Activated T-helper 1 cell treated with anti-CD3 and anti-CD28 coated beads, Interleukin-12 subunit alpha, Interleukin-12 subunit beta, Interleukin-2, Interleukin-4 antibody, amounts not matched to agents 30 ng/mL and 10 ng/mL and 1 ng/mL, durations not matched to agents 14 hours and 24 hours and 36 hours (primary cell): ENCODE data around the gene GTPBP2. TPM values are rescaled to one million over a fixed set of nuclear protein-coding genes. Genes with fewer than 3 reads are reported as not detected.
A peak's percentile ranks its signal among the peaks of the same experiment; 100 is the strongest.
"Not testable (repeated sequence)": the region's sequence is repeated elsewhere in the genome, so short reads cannot be mapped to it uniquely, and the experiment has no call there.

Experiments used
- DNase-seq: peaks from one replicate; pipeline ENCODE4 v3.0.0; 2021; ENCODE audit warnings: low spot score
- H3K27ac Mint-ChIP-seq: one replicate; pipeline ENCODE4 v1.8.0; 2021; ENCODE audit warnings: mild to moderate bottlenecking, mixed read lengths
- H3K27me3 Mint-ChIP-seq: one replicate; pipeline ENCODE4 v1.8.0; 2022; ENCODE audit warnings: mild to moderate bottlenecking, moderate library complexity, mixed read lengths; ENCODE audit not compliant: insufficient read depth
- H3K36me3 Mint-ChIP-seq: one replicate; pipeline ENCODE4 v1.8.0; 2021; ENCODE audit warnings: low read depth, mixed read lengths
- H3K4me1 Mint-ChIP-seq: one replicate; pipeline ENCODE4 v1.8.0; 2021; ENCODE audit warnings: low read depth, mixed read lengths
- H3K4me3 Mint-ChIP-seq: one replicate; pipeline ENCODE4 v1.8.0; 2021; ENCODE audit warnings: mild to moderate bottlenecking, moderate library complexity, mixed read lengths
- H3K9me3 Mint-ChIP-seq: one replicate; pipeline ENCODE4 v1.8.0; 2021; ENCODE audit warnings: mixed read lengths
- intact Hi-C: fragments of 100-400 bp; cut with micrococcal nuclease; formaldehyde crosslinking; loops from one replicate; pipeline ENCODE4 v1.15.1; 2024
- total RNA-seq: library from RNA; stranded (reverse); gene quantifications from 2 replicates; pipeline ENCODE4 v1.2.3, GENCODE V29; 2022

GTPBP2 gene
- total RNA-seq, 1 donor from 2014 or later = 73.0 TPM

GRCh38 chr6:43669050-43669921, 40.2 kb upstream of the GTPBP2 start:
- H3K9me3 Mint-ChIP-seq = no peaks in the 10 kb centered on the region
- H3K27me3 Mint-ChIP-seq = no peaks in the 10 kb centered on the region
- H3K4me3 Mint-ChIP-seq = no peak overlapping the region
- DNase-seq = no peak
- peaks cover 21% of the 10 kb centered on the region for H3K36me3 Mint-ChIP-seq
- intact Hi-C loops = loop anchor here (5.0 kb wide), 1 partner anchor 168 kb away; no protein-coding TSS in a partner anchor
- H3K27ac Mint-ChIP-seq = peak overlapping the region; percentile 79
- H3K4me1 Mint-ChIP-seq = peaks cover 39% of the 10 kb centered on the region

- Mint-ChIP-seq H3K9me3 (no peaks in the 10 kb centered on the region), H3K27me3 (no peaks in the 10 kb centered on the region), H3K4me1 (peaks cover 40% of the 10 kb centered on the region), H3K4me3 (no peak overlapping the region), H3K27ac (peak overlapping the region; percentile 65), H3K36me3 (peaks cover 18% of the 10 kb centered on the region)
- peak; percentile 30 for DNase-seq
- intact Hi-C loops = loop anchor here (5.0 kb wide), 1 partner anchor 169 kb away; no protein-coding TSS in a partner anchor
Observed at GRCh38 chr6:43668151-43669028, 39.3 kb upstream of the GTPBP2 start.

- peak; percentile 66 for DNase-seq
Observed at GRCh38 chr6:43667245-43668150, 38.4 kb upstream of the GTPBP2 start.

GRCh38 chr6:43666196-43666920, 37.3 kb upstream of the GTPBP2 start:
- H3K27me3 Mint-ChIP-seq = no peaks in the 10 kb centered on the region
- H3K4me3 Mint-ChIP-seq = no peak overlapping the region
- H3K9me3 Mint-ChIP-seq = no peaks in the 10 kb centered on the region
- H3K4me1 Mint-ChIP-seq = peaks cover 56% of the 10 kb centered on the region
- DNase-seq = no peak
- intact Hi-C loops = loop anchor here (2.0 to 5.0 kb wide), 2 partner anchors 32 to 171 kb away; partner anchors contain the start of gene MAD2L1BP
- peaks cover 4% of the 10 kb centered on the region for H3K36me3 Mint-ChIP-seq
- H3K27ac Mint-ChIP-seq = no peak overlapping the region

More at GRCh38 chr6:43667245-43668150, 38.4 kb upstream of the GTPBP2 start:
- intact Hi-C loops = loop anchor here (1.0 to 5.0 kb wide), 7 partner anchors 33 to 412 kb away; partner anchors contain the start of gene MAD2L1BP
- H3K4me3 Mint-ChIP-seq = peak overlapping the region; percentile 51
- H3K36me3 Mint-ChIP-seq = peaks cover 12% of the 10 kb centered on the region
- H3K9me3 Mint-ChIP-seq = no peaks in the 10 kb centered on the region
- peaks cover 49% of the 10 kb centered on the region for H3K4me1 Mint-ChIP-seq
- H3K27ac Mint-ChIP-seq = peak overlapping the region; percentile 65
- no peaks in the 10 kb centered on the region for H3K27me3 Mint-ChIP-seq

- intact Hi-C loops = loop anchor here (5.0 kb wide), 1 partner anchor 172 kb away; no protein-coding TSS in a partner anchor
- Mint-ChIP-seq H3K27ac (no peak overlapping the region), H3K9me3 (no peaks in the 10 kb centered on the region), H3K4me3 (no peak overlapping the region), H3K36me3 (peaks cover 4% of the 10 kb centered on the region), H3K4me1 (peaks cover 47% of the 10 kb centered on the region), H3K27me3 (no peaks in the 10 kb centered on the region)
- DNase-seq = no peak
Observed at GRCh38 chr6:43665376-43665775, 36.3 kb upstream of the GTPBP2 start.

- peaks cover 28% of the 10 kb centered on the region for H3K4me1 Mint-ChIP-seq
- H3K27me3 Mint-ChIP-seq = not testable (repeated sequence)
Observed at GRCh38 chr6:43662948-43663347, 33.9 kb upstream of the GTPBP2 start.

GRCh38 chr6:43658161-43658560, 29.1 kb upstream of the GTPBP2 start:
- H3K36me3 Mint-ChIP-seq = no peaks in the 10 kb centered on the region
- peaks cover 8% of the 10 kb centered on the region for H3K27me3 Mint-ChIP-seq
- H3K27ac Mint-ChIP-seq = no peak overlapping the region
- peaks cover 13% of the 10 kb centered on the region for H3K4me1 Mint-ChIP-seq
- no peak overlapping the region for H3K4me3 Mint-ChIP-seq
- H3K9me3 Mint-ChIP-seq = no peaks in the 10 kb centered on the region
- intact Hi-C loops = no loop called here
- DNase-seq = no peak

More at GRCh38 chr6:43662948-43663347, 33.9 kb upstream of the GTPBP2 start:
- DNase-seq, intact Hi-C loops, H3K4me3 Mint-ChIP-seq, H3K9me3 Mint-ChIP-seq, H3K27ac Mint-ChIP-seq, H3K36me3 Mint-ChIP-seq: not testable (repeated sequence)

GRCh38 chr6:43657221-43657802, 28.2 kb upstream of the GTPBP2 start:
- intact Hi-C loops = no loop called here
- no peak overlapping the region for H3K27ac Mint-ChIP-seq
- H3K36me3 Mint-ChIP-seq = no peaks in the 10 kb centered on the region
- H3K27me3 Mint-ChIP-seq = peaks cover 8% of the 10 kb centered on the region
- peaks cover 6% of the 10 kb centered on the region for H3K4me1 Mint-ChIP-seq
- no peak for DNase-seq
- no peaks in the 10 kb centered on the region for H3K9me3 Mint-ChIP-seq
- H3K4me3 Mint-ChIP-seq = no peak overlapping the region

- H3K36me3 Mint-ChIP-seq, DNase-seq, H3K27ac Mint-ChIP-seq, intact Hi-C loops, H3K4me1 Mint-ChIP-seq, H3K4me3 Mint-ChIP-seq, H3K9me3 Mint-ChIP-seq, H3K27me3 Mint-ChIP-seq: not testable (repeated sequence)
Observed at GRCh38 chr6:43652822-43653221, 23.8 kb upstream of the GTPBP2 start.

GRCh38 chr6:43648248-43648647, 19.2 kb upstream of the GTPBP2 start:
- no peaks in the 10 kb centered on the region for H3K9me3 Mint-ChIP-seq

GRCh38 chr6:43647613-43648012, 18.5 kb upstream of the GTPBP2 start:
- Mint-ChIP-seq H3K27ac (no peak overlapping the region), H3K9me3 (no peaks in the 10 kb centered on the region), H3K36me3 (peaks cover 6% of the 10 kb centered on the region), H3K4me1 (peaks cover 15% of the 10 kb centered on the region), H3K27me3 (peaks cover 3% of the 10 kb centered on the region), H3K4me3 (no peak overlapping the region)
- intact Hi-C loops = no loop called here
- no peak for DNase-seq

More at GRCh38 chr6:43648248-43648647, 19.2 kb upstream of the GTPBP2 start:
- no peak overlapping the region for H3K27ac Mint-ChIP-seq
- peaks cover 3% of the 10 kb centered on the region for H3K27me3 Mint-ChIP-seq
- H3K4me3 Mint-ChIP-seq = no peak overlapping the region
- intact Hi-C loops = no loop called here
- no peaks in the 10 kb centered on the region for H3K36me3 Mint-ChIP-seq
- peaks cover 15% of the 10 kb centered on the region for H3K4me1 Mint-ChIP-seq
- no peak for DNase-seq
